Fibroblast of villous mesenchyme (primary cell): ENCODE results near the gene SORCS3. TPM values are rescaled to one million over a fixed set of nuclear protein-coding genes. Genes with fewer than 3 reads are reported as not detected.

ENCODE experiments used
- DNase-seq: peaks from one replicate; pipeline ENCODE4 v3.0.0-alpha.2; 2010; ENCODE audit warnings: low read depth
- H3K4me3 ChIP-seq: 2 replicates; pipeline ENCODE4 v1.5.1; 2011; ENCODE audit warnings: low read depth, mild to moderate bottlenecking, low read length
- total RNA-seq: library from RNA; depleted of rRNA; stranded (reverse); fragments of >200 nt; gene quantifications from 2 replicates; pipeline ENCODE4 v1.2.3, GENCODE V29; 2012
- TF ChIP-seq, protein P1 (sequence below): IDR thresholded peaks from 2 replicates; pipeline ENCODE4 v1.5.1; 2012; ENCODE audit warnings: low read depth, mild to moderate bottlenecking, low read length; ENCODE audit not compliant: insufficient read depth

SORCS3 gene
- total RNA-seq, 1 donor = not detected

DNA sequence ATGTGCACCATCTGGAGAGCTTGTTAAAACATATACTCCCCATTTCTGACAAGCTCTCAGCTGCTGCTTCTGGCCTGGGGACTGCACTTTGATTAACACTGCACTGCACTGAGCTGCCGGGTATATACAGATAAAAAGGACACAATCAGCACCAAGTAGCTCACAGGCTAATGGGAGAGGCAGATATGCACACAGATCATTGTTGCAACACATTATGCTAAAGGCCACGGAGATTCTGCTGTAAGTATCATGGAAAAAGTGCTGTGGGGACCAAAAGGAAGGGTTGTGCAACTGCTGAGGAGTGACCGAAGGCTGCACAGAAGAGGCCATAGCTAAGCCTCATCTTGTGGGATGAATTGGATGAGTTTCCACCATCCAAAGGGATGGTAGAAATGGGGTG is 455.2 kb downstream of the SORCS3 start:
- H3K4me3 ChIP-seq = no peak overlapping the region
- TF ChIP-seq, protein P1, sequence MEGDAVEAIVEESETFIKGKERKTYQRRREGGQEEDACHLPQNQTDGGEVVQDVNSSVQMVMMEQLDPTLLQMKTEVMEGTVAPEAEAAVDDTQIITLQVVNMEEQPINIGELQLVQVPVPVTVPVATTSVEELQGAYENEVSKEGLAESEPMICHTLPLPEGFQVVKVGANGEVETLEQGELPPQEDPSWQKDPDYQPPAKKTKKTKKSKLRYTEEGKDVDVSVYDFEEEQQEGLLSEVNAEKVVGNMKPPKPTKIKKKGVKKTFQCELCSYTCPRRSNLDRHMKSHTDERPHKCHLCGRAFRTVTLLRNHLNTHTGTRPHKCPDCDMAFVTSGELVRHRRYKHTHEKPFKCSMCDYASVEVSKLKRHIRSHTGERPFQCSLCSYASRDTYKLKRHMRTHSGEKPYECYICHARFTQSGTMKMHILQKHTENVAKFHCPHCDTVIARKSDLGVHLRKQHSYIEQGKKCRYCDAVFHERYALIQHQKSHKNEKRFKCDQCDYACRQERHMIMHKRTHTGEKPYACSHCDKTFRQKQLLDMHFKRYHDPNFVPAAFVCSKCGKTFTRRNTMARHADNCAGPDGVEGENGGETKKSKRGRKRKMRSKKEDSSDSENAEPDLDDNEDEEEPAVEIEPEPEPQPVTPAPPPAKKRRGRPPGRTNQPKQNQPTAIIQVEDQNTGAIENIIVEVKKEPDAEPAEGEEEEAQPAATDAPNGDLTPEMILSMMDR = no peak
- DNase-seq = no peak

DNA sequence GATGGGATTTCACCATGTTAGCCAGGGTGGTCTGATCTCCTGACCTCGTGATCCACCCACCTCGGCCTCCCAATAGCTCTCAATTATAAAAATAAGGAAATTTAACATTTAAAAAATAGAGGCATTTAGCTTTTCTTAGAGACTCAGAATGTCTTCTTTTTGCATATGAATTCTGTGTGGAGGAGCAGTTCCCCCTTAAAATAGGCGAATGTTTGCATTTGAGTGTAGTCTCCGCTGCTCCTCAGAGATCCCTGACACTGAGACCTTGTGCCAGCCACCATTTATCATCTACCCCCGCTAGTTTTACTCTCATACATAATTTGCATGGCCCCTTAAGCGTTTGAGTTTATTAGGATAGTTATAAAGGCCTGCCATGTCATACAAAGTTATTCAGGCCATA is 461.9 kb downstream of the SORCS3 start:
- H3K4me3 ChIP-seq = no peak overlapping the region
- TF ChIP-seq, protein P1 = no peak
- DNase-seq = no peak

DNA sequence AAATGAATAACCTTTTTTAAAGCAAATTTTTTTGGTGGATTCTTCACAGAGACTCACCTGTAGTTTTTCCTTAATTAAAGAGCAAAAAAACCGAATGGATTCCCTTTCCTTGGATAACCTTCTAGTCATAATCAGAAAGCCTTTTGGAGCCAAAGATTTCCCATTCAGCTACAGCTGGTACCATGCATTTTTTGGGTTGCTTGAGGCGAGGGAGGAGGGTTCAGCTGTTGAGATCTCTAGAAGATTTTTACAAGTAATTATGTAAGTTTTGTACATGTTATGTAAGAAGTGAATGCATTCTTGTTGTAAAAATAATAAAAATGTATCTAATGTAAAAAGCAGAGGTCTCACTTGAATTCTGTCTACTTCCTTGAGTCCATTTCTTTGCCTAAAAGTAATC is 463.2 kb downstream of the SORCS3 start:
- TF ChIP-seq, protein P1 = no peak
- DNase-seq = no peak
- no peak overlapping the region for H3K4me3 ChIP-seq

DNA sequence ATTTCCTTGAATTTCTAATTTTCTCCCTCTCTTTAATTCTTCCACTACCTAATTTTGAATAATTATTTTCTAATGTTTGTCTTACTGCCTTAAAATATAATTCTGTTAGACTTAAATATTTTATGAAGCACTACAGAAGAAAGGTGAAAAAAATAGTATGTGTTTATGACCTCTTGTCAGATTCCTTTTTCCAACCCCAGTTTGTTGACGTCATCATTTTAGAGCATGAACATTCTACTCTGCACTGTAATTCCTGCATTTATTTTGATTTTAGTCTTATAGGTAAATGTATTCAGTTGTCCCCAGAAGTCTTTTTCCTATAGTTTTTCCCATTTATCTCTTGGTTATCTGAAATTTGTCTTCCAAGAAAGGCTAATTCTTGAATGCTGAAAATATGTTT is 468.1 kb downstream of the SORCS3 start:
- no peak overlapping the region for H3K4me3 ChIP-seq
- TF ChIP-seq, protein P1 = no peak
- no peak for DNase-seq

DNA sequence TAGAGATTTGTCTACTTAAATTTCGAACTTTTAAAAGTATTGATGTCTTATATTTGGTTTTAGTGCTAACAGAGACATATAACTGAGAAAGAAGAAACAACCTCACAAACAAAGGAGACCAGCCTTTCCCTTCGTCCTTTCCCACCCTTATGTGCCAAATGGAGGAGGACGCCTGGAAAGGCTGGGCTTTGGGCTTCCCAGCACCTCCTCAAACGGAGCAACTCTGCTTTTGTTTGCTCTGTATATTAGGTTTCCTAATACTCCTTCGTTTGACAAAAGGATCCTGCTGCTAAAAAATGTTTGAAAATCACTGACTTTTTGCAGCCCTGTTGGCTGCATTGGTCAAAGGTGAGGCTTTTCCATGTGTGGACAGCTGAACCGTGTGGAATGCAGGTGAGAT is 471.8 kb downstream of the SORCS3 start:
- no peak overlapping the region for H3K4me3 ChIP-seq
- TF ChIP-seq, protein P1 = no peak
- no peak for DNase-seq

DNA sequence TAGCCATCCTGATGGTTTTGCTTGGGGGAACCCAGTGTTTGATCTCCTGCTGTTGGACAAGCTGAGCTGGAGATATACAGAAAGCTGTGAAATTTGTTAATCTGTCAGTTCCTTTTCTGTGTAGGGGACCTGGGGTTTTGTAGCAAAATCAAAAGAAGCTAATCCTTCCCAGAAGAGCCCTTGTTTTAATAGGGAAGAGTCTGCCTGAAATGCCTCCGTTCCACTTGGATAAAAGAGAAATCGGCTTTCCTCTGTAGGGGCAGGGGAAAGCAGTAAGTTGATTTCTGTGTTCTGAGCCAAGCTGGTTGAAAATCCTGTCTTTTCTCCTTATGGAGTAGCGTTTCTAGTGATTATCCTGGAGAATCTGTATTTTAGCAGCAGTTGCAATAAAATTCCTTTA is 472.6 kb downstream of the SORCS3 start:
- TF ChIP-seq, protein P1 = no peak
- no peak overlapping the region for H3K4me3 ChIP-seq
- DNase-seq = no peak

DNA sequence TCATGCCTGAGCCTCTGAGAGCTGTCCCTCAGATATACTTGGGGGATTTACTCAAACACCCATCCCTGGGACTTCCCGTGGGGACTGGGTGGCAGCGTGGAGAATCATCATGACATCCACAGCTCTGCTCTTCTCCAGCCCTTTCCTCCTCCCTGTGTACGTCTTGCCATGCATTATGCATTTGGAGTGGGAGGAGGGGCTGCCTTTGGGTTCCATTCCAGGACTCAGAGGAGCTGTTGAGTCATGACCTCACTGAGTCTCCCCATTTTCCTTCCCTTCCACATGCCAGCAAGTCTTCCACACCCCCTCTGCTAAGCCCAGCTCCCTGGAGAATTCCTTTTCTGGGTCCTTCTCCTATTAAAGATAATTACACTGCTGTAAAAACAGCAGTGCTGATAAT is 480.7 kb downstream of the SORCS3 start:
- TF ChIP-seq, protein P1 = no peak
- no peak overlapping the region for H3K4me3 ChIP-seq
- DNase-seq = no peak
